GM19397 (cell line): ENCODE results near the gene HOXD9.

Experiments
- ATAC-seq: cut with Tn5 transposase; IDR thresholded peaks from one replicate; pipeline ENCODE4 v1.9.1; 2021; ENCODE audit warnings: mild to moderate bottlenecking, moderate library complexity; ENCODE audit not compliant: unreplicated experiment

The HOXD9 gene

DNA sequence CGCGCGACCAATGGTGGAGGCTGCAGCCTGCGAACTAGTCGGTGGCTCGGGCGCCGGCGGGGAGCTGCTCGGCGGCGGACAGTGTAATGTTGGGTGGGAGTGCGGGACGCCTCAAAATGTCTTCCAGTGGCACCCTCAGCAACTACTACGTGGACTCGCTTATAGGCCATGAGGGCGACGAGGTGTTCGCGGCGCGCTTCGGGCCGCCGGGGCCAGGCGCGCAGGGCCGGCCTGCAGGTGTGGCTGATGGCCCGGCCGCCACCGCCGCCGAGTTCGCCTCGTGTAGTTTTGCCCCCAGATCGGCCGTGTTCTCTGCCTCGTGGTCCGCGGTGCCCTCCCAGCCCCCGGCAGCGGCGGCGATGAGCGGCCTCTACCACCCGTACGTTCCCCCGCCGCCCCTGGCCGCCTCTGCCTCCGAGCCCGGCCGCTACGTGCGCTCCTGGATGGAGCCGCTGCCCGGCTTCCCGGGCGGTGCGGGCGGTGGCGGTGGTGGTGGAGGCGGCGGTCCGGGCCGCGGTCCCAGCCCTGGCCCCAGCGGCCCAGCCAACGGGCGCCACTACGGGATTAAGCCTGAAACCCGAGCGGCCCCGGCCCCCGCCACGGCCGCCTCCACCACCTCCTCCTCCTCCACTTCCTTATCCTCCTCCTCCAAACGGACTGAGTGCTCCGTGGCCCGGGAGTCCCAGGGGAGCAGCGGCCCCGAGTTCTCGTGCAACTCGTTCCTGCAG, at the start of gene HOXD9:
Gene HOXD9, plus strand, starts transcription at position 37 of the 728 bp plus-strand sequence. Its CDS starts 50 bp downstream, at position 87.
- ATAC-seq: no peak

DNA sequence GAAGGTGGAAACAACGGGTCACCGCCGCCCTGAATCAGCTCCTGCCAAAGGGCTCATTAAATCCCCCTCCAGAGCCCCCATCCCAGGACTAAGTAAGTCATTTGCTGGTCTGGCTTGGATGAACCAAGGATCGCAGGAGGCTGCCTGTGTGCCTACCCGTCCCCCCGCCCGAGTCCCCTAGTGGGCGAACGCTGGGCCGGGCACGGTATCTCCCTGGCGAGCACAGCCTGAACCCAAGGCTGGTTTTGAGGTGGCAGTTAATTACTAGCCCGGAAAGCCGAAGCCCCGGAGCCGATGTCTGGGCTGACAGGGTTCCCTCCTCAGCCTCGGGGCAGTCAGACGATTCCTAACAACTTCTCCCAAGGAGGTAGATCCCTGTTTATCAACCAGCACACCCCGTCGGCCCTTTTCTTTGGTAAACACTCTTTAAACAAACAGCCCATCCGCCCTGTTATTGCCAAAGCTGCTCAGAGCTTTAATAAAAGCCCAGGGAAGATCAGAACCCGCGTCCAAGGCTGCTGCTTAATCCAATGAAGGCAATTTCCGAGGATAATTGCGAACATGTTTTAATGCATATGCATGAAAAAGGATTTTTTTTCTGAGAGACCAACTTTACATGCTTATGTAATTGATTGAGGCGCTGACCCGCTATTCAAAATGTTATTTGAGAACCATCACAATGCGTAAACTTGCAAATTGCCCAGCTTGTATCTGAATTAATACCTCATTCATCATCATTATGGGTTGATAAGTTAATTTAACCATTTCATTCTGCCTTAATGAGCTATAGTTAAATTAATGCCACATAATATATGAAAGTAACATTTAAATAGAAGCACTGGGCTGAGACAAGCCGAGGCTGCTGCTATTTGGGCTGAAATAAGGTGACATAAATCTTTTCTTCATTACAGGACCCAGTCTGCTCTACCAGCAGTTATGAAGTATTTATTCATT, 49.3 kb upstream of the HOXD9 start:
- no peak for ATAC-seq

DNA sequence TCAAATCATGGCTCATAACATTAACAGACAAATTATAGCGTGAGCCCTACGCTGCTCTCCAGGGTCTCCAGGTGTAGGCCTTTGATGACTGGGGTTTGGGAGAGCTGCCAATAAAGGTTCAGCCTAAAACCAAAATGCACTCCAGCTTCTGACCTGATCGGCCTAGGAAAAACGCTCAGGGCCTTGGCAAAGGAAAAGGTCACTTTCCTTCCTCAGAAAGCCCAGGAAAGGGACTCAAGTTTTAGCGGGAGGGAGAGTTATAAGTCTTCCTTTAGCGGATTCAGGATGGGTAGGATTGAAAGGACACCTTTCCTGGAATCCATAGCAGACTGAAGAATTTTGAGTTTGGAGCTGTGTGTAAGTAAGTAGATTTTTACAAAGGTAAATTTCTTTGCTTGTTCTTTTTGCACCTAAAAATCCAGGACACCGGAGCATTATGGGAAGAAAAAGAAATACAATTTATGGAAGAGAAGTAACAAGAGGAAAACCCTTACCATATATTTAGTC, 47.5 kb upstream of the HOXD9 start:
- ATAC-seq: no peak

DNA sequence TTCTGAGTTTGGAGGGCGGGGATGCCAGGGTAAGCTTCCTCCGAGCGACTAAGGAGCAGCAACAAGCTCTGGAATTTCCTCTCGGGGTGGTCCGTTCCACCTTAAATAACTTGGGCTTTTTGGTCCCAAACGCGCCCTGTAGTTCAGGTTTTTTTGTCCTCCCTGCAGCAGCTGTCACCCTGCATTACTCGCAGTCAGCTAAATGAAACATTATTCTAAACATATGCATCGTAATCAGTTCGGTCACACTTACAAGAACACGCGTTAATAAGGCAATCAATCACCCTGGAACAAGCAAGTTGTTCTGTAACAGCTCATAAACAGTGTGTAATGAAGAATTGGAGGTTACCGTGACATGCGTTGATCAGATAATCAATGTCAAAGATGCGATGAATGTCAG, 47.0 kb upstream of the HOXD9 start:
- no peak for ATAC-seq

DNA sequence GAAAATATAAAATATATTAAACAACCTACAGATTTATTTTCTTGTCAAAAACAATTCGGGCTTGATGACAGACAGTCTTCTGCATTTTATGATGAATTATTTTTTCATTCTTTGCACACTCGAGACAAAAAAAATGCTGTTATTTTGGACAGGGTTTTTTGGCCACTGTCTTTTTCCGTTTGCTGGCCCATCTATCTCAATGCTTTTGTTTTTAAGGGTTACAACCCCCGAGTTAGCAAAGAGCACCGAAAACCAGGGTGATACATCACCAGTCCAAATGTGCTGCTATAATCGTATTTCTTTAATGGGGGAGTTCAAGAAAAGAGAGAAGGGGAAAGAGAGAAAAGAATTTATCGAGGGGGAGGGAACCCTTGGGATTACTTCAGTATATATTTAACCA, 46.5 kb upstream of the HOXD9 start:
- ATAC-seq: no peak

DNA sequence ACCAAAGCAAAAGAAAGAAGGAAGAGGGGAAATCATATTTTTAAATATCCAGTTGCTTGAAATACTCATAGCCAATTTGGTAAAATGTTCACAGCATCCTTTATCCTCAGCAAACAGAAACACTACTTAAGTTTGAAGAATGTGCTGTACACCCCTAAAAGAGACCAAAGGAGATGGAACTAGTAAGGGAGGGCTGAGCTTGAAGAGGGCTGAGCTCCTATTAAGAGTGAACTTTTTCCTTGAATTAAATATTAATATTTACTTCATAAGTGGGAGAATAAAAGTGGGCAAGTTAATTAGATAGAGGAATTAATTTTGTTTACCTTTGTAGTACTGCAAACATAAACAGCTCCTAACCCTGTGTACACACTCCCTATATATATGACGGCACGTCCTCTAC, 45.7 kb upstream of the HOXD9 start:
- ATAC-seq: no peak

DNA sequence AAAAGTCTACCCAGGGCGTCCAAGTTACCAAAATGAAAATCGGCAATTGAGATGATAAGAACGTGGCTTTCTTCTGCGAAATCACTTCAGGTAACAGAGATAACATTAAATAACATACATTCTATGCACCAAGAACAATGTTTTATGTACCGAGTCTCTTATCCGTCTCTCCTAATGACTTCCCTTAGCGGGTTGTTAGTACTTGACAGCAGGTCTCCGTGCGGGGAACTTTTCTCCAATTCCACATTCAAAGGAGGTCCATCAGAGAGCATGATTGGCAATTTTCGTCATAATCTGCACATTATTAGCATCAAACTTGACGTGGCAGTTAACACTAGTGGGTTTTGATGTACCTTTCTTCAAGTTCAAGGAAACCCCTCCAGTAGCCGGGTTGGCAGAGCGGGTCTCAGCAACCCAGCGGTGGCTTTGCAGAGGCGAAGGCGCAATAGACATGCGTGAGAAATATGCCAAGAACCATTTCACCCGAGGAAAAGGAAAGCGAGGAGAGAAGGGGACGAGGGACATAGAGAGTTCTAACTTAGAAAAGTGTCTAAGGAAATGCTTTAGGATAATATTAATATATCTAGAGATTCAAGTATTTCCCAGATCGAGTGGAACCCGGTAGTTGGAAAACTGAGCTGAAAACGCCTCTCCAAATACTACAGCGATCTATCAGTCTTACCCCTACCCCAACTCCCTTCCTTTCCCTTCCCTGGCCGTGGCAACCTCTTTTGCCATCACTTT, 43.8 kb upstream of the HOXD9 start:
- no peak for ATAC-seq

DNA sequence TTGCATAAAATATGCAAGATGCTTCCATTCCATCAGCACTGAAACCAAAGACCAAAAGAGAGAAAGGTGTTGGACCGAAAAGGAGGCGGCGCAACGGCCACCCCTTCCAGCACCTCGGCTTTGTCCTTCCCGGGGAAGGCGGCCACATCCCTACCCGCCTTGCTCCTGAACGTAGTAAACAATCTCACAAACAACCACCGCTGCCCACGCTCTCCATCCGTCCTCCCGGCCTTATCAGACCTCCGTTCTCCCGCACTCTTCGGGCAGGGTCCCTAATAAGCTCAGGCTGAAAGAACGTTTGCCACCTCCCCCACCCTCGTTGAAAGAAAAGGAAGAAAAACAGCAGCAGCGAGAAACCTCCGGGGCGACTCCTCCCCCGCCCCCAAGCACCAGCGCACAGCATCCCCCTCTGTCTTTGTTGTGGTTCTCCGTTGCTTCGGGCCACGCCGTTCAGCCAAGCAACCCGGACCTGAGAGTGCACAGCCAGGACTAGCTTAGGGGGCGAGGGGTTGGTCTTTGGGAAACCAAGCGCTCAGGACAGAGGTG, 43.2 kb upstream of the HOXD9 start:
- ATAC-seq: no peak

DNA sequence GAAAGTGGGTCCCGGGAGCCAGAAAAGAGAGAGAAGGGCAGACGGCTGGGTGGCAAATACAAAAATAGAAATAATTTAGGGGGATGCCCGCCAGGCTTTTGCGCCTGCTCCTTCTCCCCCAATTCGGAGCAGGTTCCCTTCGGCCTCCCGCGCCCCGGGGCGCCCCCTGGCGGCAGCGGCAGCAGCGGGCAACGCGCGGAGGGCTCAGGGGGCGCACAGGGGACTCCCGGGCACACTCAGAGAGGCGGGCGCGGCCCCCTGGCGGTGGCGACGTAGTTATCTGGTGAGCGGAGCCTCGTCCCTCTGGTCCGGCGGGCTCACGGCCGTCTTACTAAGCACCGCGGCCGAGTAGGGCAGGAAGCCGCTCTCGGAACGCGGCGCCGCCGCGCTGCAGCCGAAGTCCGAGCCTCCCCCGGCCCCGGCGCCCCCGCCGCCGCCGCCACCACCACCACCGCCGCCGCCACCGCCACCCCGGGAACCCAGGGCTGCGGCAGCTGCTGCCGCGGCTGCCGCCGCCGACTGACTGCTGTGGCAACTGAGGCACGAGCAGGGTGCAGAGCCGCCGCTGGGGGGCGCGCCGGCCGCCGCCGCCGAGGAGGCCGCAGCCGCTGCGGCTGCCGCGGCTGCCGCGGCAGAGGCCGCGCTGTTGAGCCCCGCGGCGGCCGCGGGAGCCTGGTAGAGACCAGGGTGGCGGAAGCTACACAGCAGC, 42.5 kb upstream of the HOXD9 start:
- ATAC-seq: no peak

DNA sequence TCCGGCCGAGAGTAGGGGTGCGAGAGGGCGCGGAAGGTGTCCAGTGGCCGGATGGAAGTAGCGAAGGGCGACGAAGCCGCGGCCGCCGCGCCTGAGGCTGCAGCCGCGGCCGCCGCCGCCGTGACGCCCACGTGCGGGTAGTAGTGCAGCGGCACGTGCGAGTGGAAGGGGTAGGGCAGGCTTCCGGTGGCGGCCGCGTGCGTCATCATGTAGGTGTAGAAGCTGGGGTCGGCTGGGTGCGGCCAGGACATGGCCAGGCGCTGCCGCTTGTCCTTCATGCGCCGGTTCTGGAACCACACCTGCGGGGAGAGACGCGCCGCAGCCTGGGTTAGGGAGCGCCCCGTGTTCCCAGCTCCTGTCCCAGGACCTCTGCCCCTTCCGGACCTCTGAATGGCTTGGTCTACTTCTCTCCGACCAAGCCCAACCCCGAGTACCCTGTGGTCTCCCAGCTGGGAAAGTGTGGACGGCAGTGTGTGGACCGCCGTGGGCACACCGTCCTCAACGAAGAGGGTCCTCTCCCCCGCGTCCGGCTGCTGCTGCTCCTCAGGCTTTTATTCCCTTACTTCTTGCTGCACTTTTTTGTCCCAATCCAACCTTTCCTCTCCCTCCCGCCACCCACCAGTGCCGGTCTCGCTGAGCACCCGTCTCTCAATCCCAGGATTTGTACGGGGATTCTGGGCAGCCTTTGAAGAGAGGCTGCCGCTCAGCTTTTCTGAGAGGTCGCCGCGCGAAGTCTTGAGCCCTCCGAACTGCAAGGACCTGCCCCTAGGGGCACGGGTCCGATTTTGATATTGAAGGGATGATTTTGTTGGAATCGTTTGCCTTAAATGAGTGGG, 41.8 kb upstream of the HOXD9 start:
- ATAC-seq: no peak

DNA sequence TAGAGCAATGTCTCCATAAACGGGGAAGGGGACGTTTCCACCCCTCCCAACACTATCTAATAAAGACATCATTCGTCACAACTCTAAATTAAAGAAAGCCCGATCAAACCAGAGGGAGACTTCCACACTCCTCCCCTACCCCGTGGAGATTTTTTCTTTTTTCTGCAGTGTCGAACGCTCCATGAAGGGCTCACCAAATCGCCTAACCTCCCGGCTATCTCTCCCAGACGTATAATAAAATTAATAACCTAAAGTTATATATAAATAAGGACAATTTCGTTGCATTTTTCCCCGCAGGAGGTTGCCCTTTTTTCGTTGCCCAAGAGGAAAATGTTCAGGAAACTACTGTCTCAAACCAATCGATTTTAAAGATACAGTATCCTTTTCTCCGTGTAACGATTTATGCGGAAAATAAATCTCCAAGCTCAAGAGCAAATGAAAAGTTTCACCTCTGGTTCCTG, 41.1 kb upstream of the HOXD9 start:
- no peak for ATAC-seq

DNA sequence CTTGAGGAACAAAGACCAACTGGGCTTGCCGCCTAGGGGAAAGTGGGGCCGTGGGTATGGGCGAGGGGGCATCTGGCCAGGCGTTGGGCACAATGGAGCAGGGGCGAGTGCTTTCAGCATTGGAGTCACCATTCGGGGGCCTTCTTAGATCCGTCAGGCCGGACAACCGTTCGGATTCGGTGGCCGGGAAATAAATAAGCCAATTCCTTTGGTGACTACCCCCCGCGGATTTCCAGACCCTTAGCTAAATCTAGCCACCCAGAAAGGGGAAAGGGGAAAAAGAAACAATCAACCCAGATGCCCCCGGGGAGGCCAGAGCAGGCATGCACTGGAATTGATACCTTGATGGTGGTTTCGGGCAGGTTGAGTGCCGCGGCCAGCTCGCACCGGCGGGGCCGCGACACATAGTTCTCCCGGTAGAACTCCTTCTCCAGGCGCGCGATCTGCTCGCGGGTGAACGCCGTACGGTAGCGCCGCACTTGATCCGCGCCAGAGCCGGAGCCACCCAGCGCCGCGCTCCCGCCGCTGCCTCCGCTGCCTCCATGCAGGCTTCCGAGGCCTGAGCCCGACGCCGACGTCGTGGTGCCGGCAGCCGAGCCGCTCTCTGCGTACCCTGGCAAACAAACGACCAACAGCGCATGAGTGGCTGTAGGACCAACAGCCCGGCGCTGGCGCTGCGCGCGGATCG, 40.5 kb upstream of the HOXD9 start:
- ATAC-seq: no peak

DNA sequence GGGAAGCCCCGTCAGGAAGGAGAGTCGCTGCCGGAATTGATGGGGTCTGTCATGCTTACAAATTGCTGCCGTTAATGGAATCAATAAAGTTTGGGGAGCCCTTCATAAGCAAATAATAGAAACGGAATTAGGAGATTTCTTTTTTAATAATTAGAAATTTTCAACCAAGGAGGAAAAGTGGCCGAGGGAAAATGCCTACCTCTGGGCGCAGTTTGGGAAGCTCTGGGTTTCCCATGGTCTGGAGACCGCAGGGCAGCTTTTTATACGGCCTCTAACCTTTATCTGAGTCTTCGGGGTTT, 40.0 kb upstream of the HOXD9 start:
- no peak for ATAC-seq

DNA sequence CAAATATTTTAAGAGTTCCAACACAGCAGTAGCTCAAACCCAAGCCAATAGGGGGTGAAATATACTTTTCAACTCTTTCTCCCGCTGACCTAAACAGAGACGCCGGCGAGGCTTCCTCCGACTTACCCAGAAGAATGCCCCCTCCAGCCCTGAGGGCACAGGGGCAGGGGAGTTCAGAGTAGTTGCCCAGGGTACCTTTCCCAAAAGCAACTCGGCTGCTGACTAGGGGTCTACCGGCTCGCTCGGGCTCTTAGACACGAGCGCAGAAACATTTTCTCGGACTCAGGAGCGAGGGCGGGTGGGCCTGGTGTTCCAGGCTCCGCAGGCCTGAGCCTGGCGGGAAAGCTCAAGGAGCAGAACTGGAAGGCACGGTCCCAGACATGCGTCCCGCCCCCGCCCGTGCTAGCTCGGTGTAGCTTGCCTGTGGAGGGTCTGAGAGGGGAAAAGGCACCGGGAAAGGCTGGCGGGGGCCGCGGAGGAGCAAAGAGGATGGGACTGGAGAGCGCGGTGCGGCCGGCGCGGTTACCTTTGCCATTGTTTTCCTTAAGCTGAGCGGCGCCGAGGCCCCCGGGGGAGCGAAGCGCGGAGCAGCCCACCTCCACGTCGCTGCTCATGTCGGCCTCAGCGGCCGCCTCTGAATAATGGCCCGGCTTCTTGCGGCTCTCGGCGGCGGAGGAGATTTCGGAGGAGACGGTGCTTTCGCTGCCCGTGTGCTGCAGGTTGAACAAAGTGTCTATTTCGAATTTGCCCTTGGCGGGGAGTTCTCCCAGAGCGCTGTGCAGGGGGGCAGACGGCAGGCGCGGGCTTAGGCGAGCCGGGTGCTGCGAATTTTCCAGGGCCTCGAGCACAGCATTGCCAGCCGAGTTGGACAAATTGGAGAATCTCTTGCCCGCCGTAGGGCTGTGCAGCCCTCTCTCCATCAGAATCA, 39.4 kb upstream of the HOXD9 start:
- ATAC-seq: no peak

DNA sequence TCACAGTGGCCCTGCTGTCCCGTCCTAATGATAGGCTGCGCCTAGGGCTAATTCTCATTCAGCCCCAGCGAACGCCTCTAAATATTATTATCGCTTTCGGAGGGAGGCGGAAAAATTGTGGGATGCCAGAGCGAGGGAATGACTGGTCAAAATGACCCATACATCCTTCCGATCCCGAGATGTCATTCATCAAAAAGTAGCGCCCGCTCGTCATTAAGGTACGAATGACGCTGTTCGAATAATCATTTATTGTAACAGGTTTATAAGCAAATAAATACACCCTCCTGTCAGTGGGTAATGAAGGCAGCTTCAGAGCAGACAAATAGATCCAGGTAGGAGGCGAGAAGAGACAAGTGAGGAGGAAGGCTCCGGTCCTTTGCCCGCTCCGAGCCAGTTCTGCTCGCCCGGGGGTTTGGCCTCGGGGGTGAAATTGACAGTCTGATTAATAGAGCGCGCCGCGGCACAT, 38.7 kb upstream of the HOXD9 start, which contains the start of gene EVX2:
Gene EVX2, minus strand, starts transcription at position 167 of the 466 bp plus-strand sequence. CDS start 186 bp downstream, outside the sequence.
- ATAC-seq: no peak

DNA sequence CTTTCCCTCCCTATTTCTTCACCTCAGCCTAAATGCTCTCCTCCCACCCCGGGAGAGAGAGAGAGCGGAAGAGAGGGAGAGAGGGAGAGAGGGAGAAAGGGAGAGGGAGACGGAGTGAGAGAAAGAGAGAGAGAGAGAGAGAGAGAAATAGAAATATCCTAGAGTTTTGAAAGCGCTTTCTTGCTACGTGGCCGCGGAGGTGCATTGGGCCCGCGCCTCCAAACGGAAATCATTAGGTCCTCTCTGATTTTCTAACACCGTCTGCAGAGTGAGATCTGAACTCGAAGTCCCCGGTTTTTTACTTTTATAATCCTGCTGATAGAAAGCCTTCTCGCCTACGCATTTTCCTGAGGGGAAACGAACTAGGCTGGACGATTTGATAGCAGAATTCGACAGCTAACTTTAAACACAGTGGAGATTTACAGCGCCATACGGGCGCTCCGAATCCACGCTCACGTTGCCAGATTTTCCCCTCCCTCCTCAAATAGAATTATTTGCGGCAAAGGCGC, 37.9 kb upstream of the HOXD9 start:
- ATAC-seq: no peak

DNA sequence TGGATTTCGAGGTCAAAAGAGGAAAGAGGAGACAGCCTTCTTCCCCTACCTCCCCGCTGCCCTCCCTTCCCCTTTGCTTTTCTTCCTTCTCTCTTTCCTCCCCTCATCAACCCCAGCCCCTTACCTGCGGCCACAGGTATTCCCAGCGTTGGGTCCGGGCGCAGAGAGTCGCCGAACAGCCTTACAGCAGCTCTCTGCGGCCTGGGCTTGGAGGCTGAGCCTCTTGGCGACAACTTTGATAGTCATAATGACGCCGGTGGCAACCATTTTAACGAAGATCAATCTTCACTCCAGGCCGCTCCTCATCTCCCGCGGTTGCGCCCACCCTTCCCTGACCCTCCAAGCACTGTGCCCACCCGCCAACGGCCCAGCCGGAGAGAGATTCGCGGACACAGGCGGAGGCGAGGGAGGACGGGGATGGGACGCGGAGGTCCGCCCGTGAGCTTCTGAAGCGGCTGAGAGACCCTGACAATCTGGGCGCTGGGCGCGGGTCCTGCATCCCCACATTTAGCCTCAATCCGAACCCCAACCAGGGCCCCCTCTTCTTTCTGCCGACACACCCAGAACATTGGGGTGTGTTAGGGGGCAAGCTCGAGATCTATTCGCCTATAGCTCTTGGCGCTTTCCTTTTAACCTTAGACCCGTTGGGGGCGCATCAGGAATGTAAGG, 37.3 kb upstream of the HOXD9 start:
- no peak for ATAC-seq
